Stimulated activated CD8-positive, alpha-beta memory T cell treated with anti-CD3 and anti-CD28 coated beads, Interleukin-7, amount 100 ng/mL, for 24 hours (primary cell): Measurements from ENCODE around the gene PTPRK.
"Not testable (repeated sequence)": the region's sequence is repeated elsewhere in the genome, so short reads cannot be mapped to it uniquely, and the experiment has no call there.

Source experiments
- DNase-seq: peaks from one replicate; pipeline ENCODE4 v3.0.0-alpha.2; 2020; ENCODE audit warnings: low read depth

Gene PTPRK

GRCh38 chr6:127954082-127954481 lies 566.3 kb downstream of the PTPRK start:
- DNase-seq: no peak

GRCh38 chr6:127952831-127953230 lies 567.6 kb downstream of the PTPRK start:
- DNase-seq: no peak

GRCh38 chr6:127952176-127952575 lies 568.2 kb downstream of the PTPRK start:
- no peak for DNase-seq

- DNase-seq: no peak
These were observed 569.1 kb downstream of the PTPRK start for GRCh38 chr6:127951172-127951917.

- no peak for DNase-seq
These were observed 569.7 kb downstream of the PTPRK start for GRCh38 chr6:127950566-127951145.

- no peak for DNase-seq
These were observed 571.1 kb downstream of the PTPRK start for GRCh38 chr6:127949251-127949650.

- no peak for DNase-seq
These were observed 574.0 kb downstream of the PTPRK start for GRCh38 chr6:127946388-127946787.

GRCh38 chr6:127945434-127946097 lies 574.8 kb downstream of the PTPRK start:
- no peak for DNase-seq

GRCh38 chr6:127941228-127941627 lies 579.2 kb downstream of the PTPRK start:
- no peak for DNase-seq

GRCh38 chr6:127939442-127940066 lies 580.8 kb downstream of the PTPRK start:
- DNase-seq: no peak

- no peak for DNase-seq
These were observed 581.7 kb downstream of the PTPRK start for GRCh38 chr6:127938701-127939100.

- no peak for DNase-seq
These were observed 582.7 kb downstream of the PTPRK start for GRCh38 chr6:127937747-127938146.

- DNase-seq: no peak
These were observed 583.3 kb downstream of the PTPRK start for GRCh38 chr6:127937102-127937501.

GRCh38 chr6:127934956-127935355 lies 585.4 kb downstream of the PTPRK start:
- no peak for DNase-seq

GRCh38 chr6:127933852-127934840 lies 586.3 kb downstream of the PTPRK start:
- DNase-seq: no peak

- no peak for DNase-seq
These were observed 587.3 kb downstream of the PTPRK start for GRCh38 chr6:127933137-127933536.

GRCh38 chr6:127932708-127933107 lies 587.7 kb downstream of the PTPRK start:
- DNase-seq: no peak

GRCh38 chr6:127926441-127926840 lies 594.0 kb downstream of the PTPRK start:
- not testable (repeated sequence) for DNase-seq

- DNase-seq: no peak
These were observed 596.0 kb downstream of the PTPRK start for GRCh38 chr6:127924440-127924839.

- no peak for DNase-seq
These were observed 596.4 kb downstream of the PTPRK start for GRCh38 chr6:127924031-127924430.

- no peak for DNase-seq
These were observed 597.3 kb downstream of the PTPRK start for GRCh38 chr6:127923135-127923534.

GRCh38 chr6:127921982-127922381 lies 598.4 kb downstream of the PTPRK start:
- no peak for DNase-seq
